Measurements from ENCODE around the gene CHMP4B. TPM values are rescaled to one million over a fixed set of nuclear protein-coding genes. Genes with fewer than 3 reads are reported as not detected.

The CHMP4B gene
- polyA plus RNA-seq, 1 experiment, result 65.3 TPM

DNA sequence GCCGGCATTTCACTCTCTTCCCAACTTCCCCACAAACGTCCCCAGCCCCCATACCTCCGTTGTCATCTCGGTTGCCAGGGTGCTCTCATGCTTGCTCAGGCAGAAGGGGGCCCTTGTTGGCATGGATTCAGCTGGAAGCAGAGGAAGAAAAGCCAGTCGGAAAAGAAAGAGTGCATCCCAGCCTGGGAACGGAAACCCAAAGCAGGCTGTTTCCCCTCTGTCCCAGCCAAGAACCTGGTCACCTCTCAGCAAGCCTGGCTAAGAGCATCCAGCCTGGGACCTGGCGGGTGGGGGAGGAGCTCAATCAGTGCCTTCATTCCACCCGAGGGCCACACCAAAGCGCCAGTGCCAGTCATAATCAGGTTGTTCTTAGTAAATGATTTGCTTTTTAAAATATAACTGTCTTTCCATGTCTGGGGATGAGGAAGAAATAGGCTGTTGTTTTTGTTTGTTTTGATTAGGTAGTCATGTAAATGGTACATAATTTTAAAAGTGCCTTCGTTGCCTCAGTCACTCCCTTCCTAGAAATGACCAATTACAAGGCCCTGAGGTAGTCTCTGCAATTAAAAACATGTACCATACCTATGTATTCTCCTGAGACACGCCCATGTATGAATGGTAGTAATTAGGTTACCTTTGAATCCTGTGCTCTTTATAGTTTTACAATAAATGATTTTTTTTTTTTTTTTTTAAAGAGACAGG is 21.1 kb downstream of the CHMP4B start:
- Histone ChIP-seq H3K36me3 (ENCODE audit: control insufficient read depth, insufficient read depth, low read length) (peaks cover 4% of the 10 kb centered on the region), H3K4me3 (ENCODE audit: low read depth, low read length) (no peak overlapping the region), H3K27me3 (ENCODE audit: control insufficient read depth, insufficient read depth, low read length) (no peaks in the 10 kb centered on the region)
- TF ChIP-seq, protein P1, sequence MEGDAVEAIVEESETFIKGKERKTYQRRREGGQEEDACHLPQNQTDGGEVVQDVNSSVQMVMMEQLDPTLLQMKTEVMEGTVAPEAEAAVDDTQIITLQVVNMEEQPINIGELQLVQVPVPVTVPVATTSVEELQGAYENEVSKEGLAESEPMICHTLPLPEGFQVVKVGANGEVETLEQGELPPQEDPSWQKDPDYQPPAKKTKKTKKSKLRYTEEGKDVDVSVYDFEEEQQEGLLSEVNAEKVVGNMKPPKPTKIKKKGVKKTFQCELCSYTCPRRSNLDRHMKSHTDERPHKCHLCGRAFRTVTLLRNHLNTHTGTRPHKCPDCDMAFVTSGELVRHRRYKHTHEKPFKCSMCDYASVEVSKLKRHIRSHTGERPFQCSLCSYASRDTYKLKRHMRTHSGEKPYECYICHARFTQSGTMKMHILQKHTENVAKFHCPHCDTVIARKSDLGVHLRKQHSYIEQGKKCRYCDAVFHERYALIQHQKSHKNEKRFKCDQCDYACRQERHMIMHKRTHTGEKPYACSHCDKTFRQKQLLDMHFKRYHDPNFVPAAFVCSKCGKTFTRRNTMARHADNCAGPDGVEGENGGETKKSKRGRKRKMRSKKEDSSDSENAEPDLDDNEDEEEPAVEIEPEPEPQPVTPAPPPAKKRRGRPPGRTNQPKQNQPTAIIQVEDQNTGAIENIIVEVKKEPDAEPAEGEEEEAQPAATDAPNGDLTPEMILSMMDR (IDR thresholded peaks at IDR 0.05; ENCODE audit: insufficient read depth, low read depth, low read length), result no peak
- no peak for DNase-seq (ENCODE audit: low read depth)
- ChIA-PET CTCF (interaction anchor here (0.6 to 1.2 kb wide), 3 partner anchors 16 to 358 kb away, joined by 3 read pairs; no protein-coding TSS in a partner anchor), POLR2A (no interaction called here)

DNA sequence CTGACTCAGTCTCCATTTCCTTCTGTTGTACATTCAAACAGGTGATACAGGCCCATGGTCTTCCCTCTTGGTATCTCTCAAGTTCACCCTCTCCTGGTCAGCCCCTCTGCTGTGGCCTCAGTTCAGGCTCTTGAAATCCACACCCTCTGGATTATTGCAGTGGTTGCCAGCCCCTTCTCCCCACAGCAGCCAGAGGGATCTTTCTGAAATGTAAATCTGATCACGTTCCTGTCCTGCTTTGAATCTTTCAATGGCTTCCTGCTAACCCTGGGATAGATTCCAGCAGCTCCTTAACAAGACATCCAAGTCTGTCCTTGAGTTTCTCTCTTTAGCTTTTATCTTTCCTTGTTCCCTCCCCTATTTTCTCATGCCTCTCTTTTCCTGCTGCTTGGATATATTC is 22.2 kb downstream of the CHMP4B start:
- no peak for DNase-seq (ENCODE audit: low read depth)
- TF ChIP-seq, protein P1 (IDR thresholded peaks at IDR 0.05; ENCODE audit: insufficient read depth, low read depth, low read length), result no peak
- Histone ChIP-seq H3K4me3 (ENCODE audit: low read depth, low read length) (no peak overlapping the region), H3K36me3 (ENCODE audit: control insufficient read depth, insufficient read depth, low read length) (peaks cover 4% of the 10 kb centered on the region), H3K27me3 (ENCODE audit: control insufficient read depth, insufficient read depth, low read length) (no peaks in the 10 kb centered on the region)
- ChIA-PET POLR2A (no interaction called here), CTCF (no interaction called here)

DNA sequence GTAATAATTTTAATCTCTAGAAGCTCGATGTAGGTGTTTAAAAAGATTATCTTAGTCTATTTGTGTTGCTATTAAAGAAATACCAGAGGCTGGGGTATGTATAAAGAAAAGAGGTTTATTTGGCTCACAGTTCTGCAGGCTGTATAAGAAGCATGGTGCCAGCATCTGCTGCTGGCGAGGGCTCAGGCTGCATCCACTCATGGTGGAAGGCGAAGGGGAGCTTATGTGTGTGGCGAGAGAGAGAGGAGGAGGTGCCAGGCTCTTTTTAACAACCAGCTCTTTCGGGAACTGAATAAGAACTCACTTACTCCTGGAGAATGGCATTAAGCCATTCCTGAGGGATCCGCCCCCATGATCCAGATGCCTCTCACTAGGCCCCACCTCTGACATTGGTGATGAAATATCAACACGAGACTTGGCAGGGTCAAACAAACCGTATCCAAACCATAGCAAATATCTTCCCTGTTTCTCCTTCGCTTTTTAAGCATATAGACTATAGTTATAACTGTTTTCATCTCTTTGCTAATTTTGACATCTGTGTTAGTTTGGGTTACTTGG is 24.5 kb downstream of the CHMP4B start:
- Histone ChIP-seq H3K36me3 (ENCODE audit: control insufficient read depth, insufficient read depth, low read length) (peaks cover 4% of the 10 kb centered on the region), H3K27me3 (ENCODE audit: control insufficient read depth, insufficient read depth, low read length) (no peaks in the 10 kb centered on the region), H3K4me3 (ENCODE audit: low read depth, low read length) (no peak overlapping the region)
- no peak for DNase-seq (ENCODE audit: low read depth)
- CTCF ChIA-PET, result interaction anchor here (0.6 to 1.5 kb wide), 2 partner anchors 10 to 1045 kb away, joined by 4 read pairs; no protein-coding TSS in a partner anchor
- POLR2A ChIA-PET, result no interaction called here
- TF ChIP-seq, protein P1 (IDR thresholded peaks at IDR 0.05; ENCODE audit: insufficient read depth, low read depth, low read length), result no peak

DNA sequence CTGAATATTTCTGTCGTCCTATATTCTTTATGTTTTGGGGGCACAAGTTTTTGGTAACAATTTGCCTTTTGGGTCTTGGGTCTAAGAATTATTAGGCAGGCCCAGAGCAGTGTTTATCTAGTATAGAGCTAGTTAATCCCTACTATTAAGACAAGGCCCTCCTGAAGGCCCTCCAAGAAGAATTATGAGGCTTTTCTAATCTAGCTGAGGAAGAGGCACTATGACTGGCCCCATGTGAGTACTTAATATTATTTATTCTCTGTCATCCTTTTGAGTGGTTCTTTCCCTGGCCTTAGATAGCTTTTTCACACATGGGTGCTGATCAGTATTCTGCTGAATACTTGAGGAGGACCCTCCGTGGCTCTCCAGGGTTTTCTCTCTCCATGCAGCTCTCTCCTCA is 25.1 kb downstream of the CHMP4B start:
- TF ChIP-seq, protein P1 (IDR thresholded peaks at IDR 0.05; ENCODE audit: insufficient read depth, low read depth, low read length), result no peak
- no peak for DNase-seq (ENCODE audit: low read depth)
- Histone ChIP-seq H3K36me3 (ENCODE audit: control insufficient read depth, insufficient read depth, low read length) (peaks cover 4% of the 10 kb centered on the region), H3K4me3 (ENCODE audit: low read depth, low read length) (no peak overlapping the region), H3K27me3 (ENCODE audit: control insufficient read depth, insufficient read depth, low read length) (no peaks in the 10 kb centered on the region)
- ChIA-PET POLR2A (no interaction called here), CTCF (interaction anchor here (0.6 to 1.5 kb wide), 3 partner anchors 10 to 1044 kb away, joined by 3 to 4 read pairs (median 4); no protein-coding TSS in a partner anchor)

DNA sequence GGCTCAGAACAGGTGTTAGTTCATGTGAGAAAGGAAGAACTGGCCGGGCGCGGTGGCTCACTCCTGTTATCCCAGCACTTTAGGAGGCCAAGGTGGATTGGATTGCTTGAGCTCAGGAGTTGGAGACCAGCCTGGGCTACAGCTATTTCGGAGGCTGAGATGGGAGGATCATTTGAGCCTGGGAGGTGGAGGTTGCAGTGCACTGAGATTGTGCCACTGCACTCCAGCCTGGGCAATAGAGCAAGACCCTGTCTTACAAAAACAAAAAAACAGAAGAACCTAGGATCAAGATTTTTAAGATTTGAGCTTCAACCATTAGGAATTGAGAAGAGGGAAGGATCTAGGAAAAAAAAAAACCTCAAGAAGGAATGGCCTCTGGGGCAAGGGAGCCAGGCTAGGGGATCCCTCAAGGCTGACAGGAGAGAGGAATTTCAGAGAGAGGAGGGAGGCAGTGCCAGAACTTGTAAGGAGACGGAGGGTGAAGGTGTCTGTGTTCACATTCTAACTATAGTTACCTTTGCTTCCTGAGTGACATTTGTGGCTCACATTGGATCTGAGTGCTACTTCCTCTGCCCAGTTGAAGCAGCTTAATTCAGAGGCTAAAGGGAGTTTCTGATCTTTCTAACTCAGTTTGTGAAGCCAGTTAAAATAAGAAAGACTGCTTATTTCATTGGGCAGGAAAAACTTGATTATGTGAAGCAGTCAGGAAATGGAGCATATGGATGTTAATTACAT is 26.1 kb downstream of the CHMP4B start:
- no peak for DNase-seq (ENCODE audit: low read depth)
- Histone ChIP-seq H3K36me3 (ENCODE audit: control insufficient read depth, insufficient read depth, low read length) (peaks cover 4% of the 10 kb centered on the region), H3K27me3 (ENCODE audit: control insufficient read depth, insufficient read depth, low read length) (no peaks in the 10 kb centered on the region), H3K4me3 (ENCODE audit: low read depth, low read length) (no peak overlapping the region)
- CTCF ChIA-PET, result interaction anchor here (0.9 kb wide), 1 partner anchor 232 kb away, joined by 3 read pairs; no protein-coding TSS in a partner anchor
- TF ChIP-seq, protein P1 (IDR thresholded peaks at IDR 0.05; ENCODE audit: insufficient read depth, low read depth, low read length), result no peak
- POLR2A ChIA-PET, result no interaction called here

Measured in BJ (cell line).